Panc1 (cell line): Measurements from ENCODE around the gene CREB5. TPM values are rescaled to one million over a fixed set of nuclear protein-coding genes. Genes with fewer than 3 reads are reported as not detected.

Source experiments
- ATAC-seq: fragments of 200-7000 bp; cut with Tn5 transposase; 2 replicates; pipeline ENCODE4 v1.9.1; 2020; ENCODE audit warnings: mild to moderate bottlenecking, moderate library complexity
- BruUV-seq: library from RNA; stranded (reverse); fragments of 400-500 nt; replicated peaks from 2 replicates; lab custom pipeline; 2021; lab: Mats Ljungman, UMichigan
- CTCF ChIA-PET: fragments of 300-600 bp; sonication (Branson Sonifier 250); formaldehyde crosslinking; loops from one replicate; lab custom pipeline; 2022; ENCODE audit warnings: antibody characterized with exemption; lab: Charles Lee
- POLR2A ChIA-PET: fragments of 300-600 bp; sonication (Branson Sonifier 250); formaldehyde crosslinking; loops from one replicate; lab custom pipeline; 2022; ENCODE audit warnings: antibody characterized with exemption; lab: Charles Lee
- DNase-seq: peaks from one replicate; pipeline ENCODE4 v3.0.0-alpha.2; 2010; ENCODE audit warnings: low read depth, low spot score
- H3K27ac ChIP-seq: 2 replicates; pipeline ENCODE4 v1.5.1; 2011; ENCODE audit warnings: mild to moderate bottlenecking, low read length, inconsistent platforms
- H3K27me3 ChIP-seq: fragments of 200-500 bp; sonication (Bioruptor generic); 2 replicates; pipeline ENCODE4 v1.6.0; 2014; ENCODE audit warnings: low read length, inconsistent platforms; ENCODE audit not compliant: control insufficient read depth, insufficient read depth
- H3K36me3 ChIP-seq: fragments of 200-500 bp; sonication (Bioruptor generic); 2 replicates; pipeline ENCODE4 v1.5.1; 2014; ENCODE audit warnings: inconsistent platforms, mild to moderate bottlenecking, low read length, moderate library complexity; ENCODE audit not compliant: control insufficient read depth, insufficient read depth
- H3K4me1 ChIP-seq: 2 replicates; pipeline ENCODE4 v1.5.1; 2011; ENCODE audit warnings: inconsistent platforms, mild to moderate bottlenecking, low read length, moderate library complexity; ENCODE audit not compliant: control insufficient read depth, insufficient read depth
- H3K4me3 ChIP-seq, 2 experiments: 2 replicates each; pipeline ENCODE4 v1.5.1; 2011 to 2012; ENCODE audit warnings: low read depth in 2 of 2, low read length in 2 of 2, mild to moderate bottlenecking in 2 of 2, inconsistent platforms in 1 of 2, moderate library complexity in 1 of 2
- H3K9me3 ChIP-seq: fragments of 200-500 bp; sonication (Bioruptor generic); 2 replicates; pipeline ENCODE4 v1.5.1; 2014; ENCODE audit warnings: low read depth, mild to moderate bottlenecking, inconsistent platforms, low read length, moderate library complexity; ENCODE audit not compliant: control insufficient read depth, insufficient read depth
- CTCF ChIP-seq: fragments of 450-650 bp; IDR thresholded peaks from 2 replicates; pipeline ENCODE4 v1.5.1; 2017; ENCODE audit warnings: mild to moderate bottlenecking
- POLR2AphosphoS5 ChIP-seq: IDR thresholded peaks from 2 replicates; pipeline ENCODE4 v1.6.1; 2012; ENCODE audit warnings: mild to moderate bottlenecking, low read depth, low read length, moderate library complexity
- REST ChIP-seq, 2 experiments: IDR thresholded peaks; 2 replicates each; pipeline ENCODE4 v1.6.1; 2011 to 2012; ENCODE audit warnings: low read depth in 2 of 2, control low read depth in 1 of 2, low read length in 1 of 2, mild to moderate bottlenecking in 1 of 2, moderate library complexity in 1 of 2; ENCODE audit not compliant: insufficient read depth in 1 of 2
- SIN3A ChIP-seq: IDR thresholded peaks from 2 replicates; pipeline ENCODE4 v1.6.1; 2012; ENCODE audit warnings: low read depth, mild to moderate bottlenecking, low read length, moderate library complexity, borderline replicate concordance; ENCODE audit not compliant: insufficient read depth
- TCF7L2 ChIP-seq: IDR thresholded peaks from 2 replicates; pipeline ENCODE4 v1.6.1; 2011; ENCODE audit warnings: mild to moderate bottlenecking, low read depth, low read length, inconsistent platforms
- in situ Hi-C: cut with HindIII; loops from 2 replicates; pipeline ENCODE4 v1.10.0; 2016; ENCODE audit warnings: low sequenced_read_pairs, low pct_unique_long_range_greater_than_20kb
- intact Hi-C: fragments of 100-400 bp; cut with micrococcal nuclease; formaldehyde crosslinking; loops from one replicate; pipeline ENCODE4 v1.10.0; 2022; ENCODE audit not compliant: unreplicated experiment
- total RNA-seq: library from RNA; stranded (reverse); gene quantifications from one replicate; pipeline ENCODE4 v1.2.1, GENCODE V29; 2021; ENCODE audit not compliant: unreplicated experiment

The CREB5 gene
- total RNA-seq, 1 experiment from 2014 or later, result 3.1 TPM

- ATAC-seq (no peak), DNase-seq (no peak)
- no peak for TF ChIP-seq SIN3A
- Histone ChIP-seq H3K27me3 (no peaks in the 10 kb centered on the region), H3K4me1 (no peaks in the 10 kb centered on the region), H3K9me3 (no peaks in the 10 kb centered on the region), H3K36me3 (no peaks in the 10 kb centered on the region), H3K27ac (no peak overlapping the region), H3K4me3 (no peak overlapping the region)
- POLR2A ChIA-PET, result no interaction called here
- CTCF ChIA-PET, result no interaction called here
- intact Hi-C loops, result no loop called here
- in situ Hi-C loops, result no loop called here
- no TSS peak for BruUV-seq
Observed at GRCh38 chr7:28529755-28530154, 117.4 kb downstream of the CREB5 start.

DNA sequence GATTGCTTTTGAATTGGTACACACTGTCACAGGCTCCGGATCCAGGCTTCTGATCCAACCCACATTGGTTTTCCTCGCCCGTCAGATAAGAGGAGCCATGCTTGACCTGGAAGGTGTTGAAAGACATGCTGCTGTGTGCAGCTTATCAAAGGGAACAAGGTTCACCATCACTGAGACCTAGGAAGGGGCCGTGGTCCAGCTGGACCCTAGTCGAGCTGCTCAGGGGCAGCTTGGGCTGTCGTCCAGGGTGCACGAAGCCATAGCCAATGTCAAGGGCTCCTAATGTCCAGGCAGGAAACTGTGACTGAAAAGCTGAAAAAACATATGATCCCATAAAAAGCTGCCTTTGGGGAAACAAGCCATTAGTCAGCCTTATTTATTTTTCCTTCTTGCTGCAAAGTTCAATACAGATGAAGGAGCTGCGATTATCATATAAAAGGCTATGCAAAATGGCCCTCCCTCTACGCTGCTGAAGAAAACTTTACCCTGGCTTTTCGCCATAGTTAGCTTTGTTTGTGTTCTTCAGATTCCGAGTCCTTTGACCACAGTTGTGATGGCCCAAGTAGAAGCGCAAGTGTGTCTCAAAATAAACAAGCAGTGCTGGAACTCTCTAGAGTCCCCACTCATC lies 118.0 kb downstream of the CREB5 start:
- no peaks in the 10 kb centered on the region for H3K4me1 ChIP-seq
- H3K36me3 ChIP-seq, result no peaks in the 10 kb centered on the region
- ATAC-seq (no peak), DNase-seq (no peak)
- H3K9me3 ChIP-seq, result no peaks in the 10 kb centered on the region
- TF ChIP-seq POLR2AphosphoS5, result no peak
- H3K4me3 ChIP-seq, result no peak overlapping the region
- ChIA-PET POLR2A (no interaction called here), CTCF (interaction anchor here (0.7 kb wide), 1 partner anchor 35 kb away, joined by 3 read pairs; no protein-coding TSS in a partner anchor)
- in situ Hi-C loops, result no loop called here
- intact Hi-C loops, result no loop called here
- no peak overlapping the region for H3K27ac ChIP-seq
- BruUV-seq, result no TSS peak
- no peaks in the 10 kb centered on the region for H3K27me3 ChIP-seq

DNA sequence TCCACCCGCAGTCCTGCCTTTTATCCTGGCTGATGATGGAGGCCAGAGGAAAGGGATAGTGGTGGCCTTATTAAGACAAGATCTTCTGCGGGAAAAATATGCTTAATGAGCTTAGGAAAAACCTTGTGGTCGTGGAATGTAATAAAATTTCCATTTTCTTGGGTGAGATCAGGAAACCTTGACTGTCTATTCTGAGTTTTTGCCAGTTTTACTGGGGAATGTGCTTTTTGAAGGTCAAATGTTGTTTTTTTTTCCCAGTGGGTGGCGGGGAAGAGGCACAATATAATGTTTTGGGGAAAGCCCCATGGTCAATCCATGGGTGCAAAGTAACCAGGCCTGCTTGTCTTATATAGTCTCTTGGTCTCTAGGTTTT lies 118.5 kb downstream of the CREB5 start:
- intact Hi-C loops (no loop called here), in situ Hi-C loops (no loop called here)
- no peak for DNase-seq
- BruUV-seq, result no TSS peak
- Histone ChIP-seq H3K9me3 (no peaks in the 10 kb centered on the region), H3K27me3 (peaks cover 2% of the 10 kb centered on the region; the same call in 1 of the 2 replicates), H3K4me3 (no peak overlapping the region), H3K27ac (no peak overlapping the region), H3K36me3 (no peaks in the 10 kb centered on the region), H3K4me1 (no peaks in the 10 kb centered on the region)
- ATAC-seq, result no peak
- POLR2A ChIA-PET, result no interaction called here
- TF ChIP-seq POLR2AphosphoS5, result no peak
- CTCF ChIA-PET, result interaction anchor here (0.7 kb wide), 1 partner anchor 34 kb away, joined by 3 read pairs; no protein-coding TSS in a partner anchor

DNA sequence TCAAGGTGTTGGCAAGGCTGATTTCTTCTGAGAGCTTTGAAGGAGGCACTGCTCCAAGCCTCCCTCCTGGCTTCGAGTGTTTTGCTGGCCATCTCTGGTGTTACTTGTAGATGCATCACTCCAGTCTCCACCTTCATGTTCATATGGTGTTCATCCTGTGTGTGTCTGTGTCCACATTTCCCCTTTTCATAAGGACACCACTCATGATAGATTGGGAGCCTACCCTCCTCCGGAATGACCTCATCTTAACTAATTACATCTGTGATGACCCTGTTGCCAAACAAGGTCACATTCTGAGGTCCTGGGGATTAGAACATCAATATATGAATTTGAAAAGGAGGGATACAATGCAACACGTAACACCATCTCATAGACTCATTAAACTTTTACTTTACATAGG lies 119.0 kb downstream of the CREB5 start:
- POLR2A ChIA-PET, result no interaction called here
- peaks cover 5% of the 10 kb centered on the region; the same call in 1 of the 2 replicates for H3K27me3 ChIP-seq
- in situ Hi-C loops, result no loop called here
- no peaks in the 10 kb centered on the region for H3K36me3 ChIP-seq
- no peak overlapping the region for H3K4me3 ChIP-seq
- no peaks in the 10 kb centered on the region for H3K9me3 ChIP-seq
- intact Hi-C loops, result no loop called here
- H3K4me1 ChIP-seq, result no peaks in the 10 kb centered on the region
- no peak overlapping the region for H3K27ac ChIP-seq
- DNase-seq (no peak), ATAC-seq (no peak)
- no peak for TF ChIP-seq CTCF
- TF ChIP-seq SIN3A, result no peak
- TF ChIP-seq TCF7L2, result no peak
- TF ChIP-seq REST (IDR thresholded peaks at IDR 0.05; ENCODE audit: insufficient read depth in 1 of 2, low read depth in 2 of 2, low read length in 1 of 2), result no peak
- TF ChIP-seq POLR2AphosphoS5, result no peak
- no TSS peak for BruUV-seq
- CTCF ChIA-PET, result no interaction called here
